ENCODE data around the gene PDPK1. TPM values are rescaled to one million over a fixed set of nuclear protein-coding genes. Genes with fewer than 3 reads are reported as not detected.

The PDPK1 gene
- total RNA-seq, 1 donor from 2014 or later: 113 TPM

- peaks cover 30% of the 10 kb centered on the region for H3K9me3 Mint-ChIP-seq (ENCODE audit: unreplicated experiment)
- H3K4me3 Mint-ChIP-seq (ENCODE audit: unreplicated experiment): peak overlapping the region; percentile 90
- TF ChIP-seq, protein P1, sequence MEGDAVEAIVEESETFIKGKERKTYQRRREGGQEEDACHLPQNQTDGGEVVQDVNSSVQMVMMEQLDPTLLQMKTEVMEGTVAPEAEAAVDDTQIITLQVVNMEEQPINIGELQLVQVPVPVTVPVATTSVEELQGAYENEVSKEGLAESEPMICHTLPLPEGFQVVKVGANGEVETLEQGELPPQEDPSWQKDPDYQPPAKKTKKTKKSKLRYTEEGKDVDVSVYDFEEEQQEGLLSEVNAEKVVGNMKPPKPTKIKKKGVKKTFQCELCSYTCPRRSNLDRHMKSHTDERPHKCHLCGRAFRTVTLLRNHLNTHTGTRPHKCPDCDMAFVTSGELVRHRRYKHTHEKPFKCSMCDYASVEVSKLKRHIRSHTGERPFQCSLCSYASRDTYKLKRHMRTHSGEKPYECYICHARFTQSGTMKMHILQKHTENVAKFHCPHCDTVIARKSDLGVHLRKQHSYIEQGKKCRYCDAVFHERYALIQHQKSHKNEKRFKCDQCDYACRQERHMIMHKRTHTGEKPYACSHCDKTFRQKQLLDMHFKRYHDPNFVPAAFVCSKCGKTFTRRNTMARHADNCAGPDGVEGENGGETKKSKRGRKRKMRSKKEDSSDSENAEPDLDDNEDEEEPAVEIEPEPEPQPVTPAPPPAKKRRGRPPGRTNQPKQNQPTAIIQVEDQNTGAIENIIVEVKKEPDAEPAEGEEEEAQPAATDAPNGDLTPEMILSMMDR (IDR thresholded peaks at IDR 0.05; ENCODE audit: partially characterized antibody, unreplicated experiment): no peak
- H3K27ac Mint-ChIP-seq (ENCODE audit: unreplicated experiment): peak overlapping the region; percentile 79
- DNase-seq: no peak
- peaks cover 22% of the 10 kb centered on the region for H3K4me1 Mint-ChIP-seq (ENCODE audit: low read depth, unreplicated experiment)
- H3K36me3 Mint-ChIP-seq (ENCODE audit: unreplicated experiment): no peaks in the 10 kb centered on the region
- peaks cover 32% of the 10 kb centered on the region for H3K27me3 Mint-ChIP-seq (ENCODE audit: unreplicated experiment)
These were observed 22.5 kb upstream of the PDPK1 start for GRCh38 chr16:2515180-2515851.

DNA sequence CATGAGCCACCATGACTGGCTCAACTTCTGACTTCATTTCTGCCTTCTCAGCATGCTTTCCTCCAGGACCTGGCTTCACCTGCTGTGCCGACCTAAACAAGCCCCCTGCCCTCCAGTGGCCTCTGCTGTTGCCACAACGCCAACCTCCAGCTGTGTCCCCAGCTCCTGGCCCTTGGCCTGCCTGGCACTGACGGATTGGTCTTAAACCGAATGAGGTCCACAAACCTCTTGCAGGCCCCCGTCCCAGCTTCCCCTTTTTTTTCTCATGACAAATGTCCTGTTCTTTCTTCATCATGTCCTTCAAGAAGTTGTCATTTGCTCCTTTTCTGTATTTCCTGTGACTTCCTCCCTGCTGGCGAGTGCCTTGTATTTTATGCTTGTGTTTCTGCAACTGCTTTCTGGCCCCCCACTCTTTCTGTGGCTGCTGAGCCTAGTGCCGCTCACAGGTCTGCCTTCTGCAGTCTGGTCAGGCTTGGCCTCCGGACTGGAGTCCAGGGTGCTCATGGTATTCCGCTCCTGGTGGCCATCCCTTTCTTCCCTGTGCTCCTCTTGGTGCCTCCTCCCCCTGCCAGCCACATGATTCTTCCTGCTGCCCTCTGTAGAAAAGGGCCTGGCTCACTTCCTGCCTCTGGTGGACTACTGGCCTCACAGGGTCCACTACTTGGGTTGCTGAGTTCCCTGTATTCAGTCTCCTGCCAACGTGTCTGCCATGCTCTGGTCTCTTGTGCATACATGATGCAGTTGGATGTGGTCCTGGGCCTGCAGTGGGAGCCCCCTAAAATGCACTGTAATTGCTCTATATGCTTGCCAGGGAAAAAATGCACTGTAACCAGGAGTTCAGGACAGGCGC, 21.2 kb upstream of the PDPK1 start:
- peaks cover 23% of the 10 kb centered on the region for H3K4me1 Mint-ChIP-seq (ENCODE audit: low read depth, unreplicated experiment)
- H3K27me3 Mint-ChIP-seq (ENCODE audit: unreplicated experiment): peaks cover 37% of the 10 kb centered on the region
- no peak for DNase-seq
- TF ChIP-seq, protein P1 (IDR thresholded peaks at IDR 0.05; ENCODE audit: partially characterized antibody, unreplicated experiment): no peak
- H3K36me3 Mint-ChIP-seq (ENCODE audit: unreplicated experiment): no peaks in the 10 kb centered on the region
- peak overlapping the region; percentile 67 for H3K27ac Mint-ChIP-seq (ENCODE audit: unreplicated experiment)
- peaks cover 35% of the 10 kb centered on the region for H3K9me3 Mint-ChIP-seq (ENCODE audit: unreplicated experiment)
- H3K4me3 Mint-ChIP-seq (ENCODE audit: unreplicated experiment): peak overlapping the region; percentile 66

DNA sequence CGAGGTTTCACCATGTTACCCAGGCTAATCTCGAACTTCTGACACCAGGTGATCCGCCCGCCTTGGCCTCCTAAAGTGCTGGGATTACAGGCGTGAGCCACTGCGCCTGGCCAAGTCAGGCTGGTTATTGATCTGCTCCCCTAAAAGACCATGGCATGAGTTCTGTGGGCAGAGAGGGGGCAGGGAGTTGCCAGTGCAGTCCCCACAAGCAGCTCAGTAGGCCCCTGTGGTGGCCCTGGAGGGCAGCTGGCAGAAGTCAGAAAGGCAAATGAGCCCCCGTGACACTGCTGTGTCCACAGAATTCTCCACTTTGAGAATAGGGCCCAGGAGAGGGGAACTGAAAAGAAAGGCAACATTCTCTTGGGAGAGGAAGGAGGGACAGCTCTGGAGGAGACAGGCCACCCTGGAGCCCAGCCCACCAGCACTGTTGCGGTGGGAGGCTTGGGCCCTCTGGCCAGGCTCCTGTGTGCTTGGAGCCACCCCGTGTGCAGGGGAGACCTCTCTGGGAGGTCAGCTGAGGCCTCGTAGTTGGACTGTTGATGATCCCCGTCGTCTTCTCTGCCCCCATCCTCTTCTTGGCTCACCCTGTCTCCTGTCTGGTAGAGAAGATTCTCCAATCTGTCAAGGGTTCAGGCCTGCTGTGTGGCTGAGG, 19.7 kb upstream of the PDPK1 start:
- Mint-ChIP-seq H3K27ac (ENCODE audit: unreplicated experiment) (peak overlapping the region; percentile 85), H3K9me3 (ENCODE audit: unreplicated experiment) (peaks cover 29% of the 10 kb centered on the region), H3K27me3 (ENCODE audit: unreplicated experiment) (peaks cover 27% of the 10 kb centered on the region), H3K4me3 (ENCODE audit: unreplicated experiment) (no peak overlapping the region), H3K36me3 (ENCODE audit: unreplicated experiment) (no peaks in the 10 kb centered on the region), H3K4me1 (ENCODE audit: low read depth, unreplicated experiment) (peaks cover 23% of the 10 kb centered on the region)
- TF ChIP-seq, protein P1 (IDR thresholded peaks at IDR 0.05; ENCODE audit: partially characterized antibody, unreplicated experiment): no peak
- DNase-seq: no peak

GRCh38 chr16:2518823-2519710, 18.8 kb upstream of the PDPK1 start:
- peak overlapping the region; percentile 90 for H3K27ac Mint-ChIP-seq (ENCODE audit: unreplicated experiment)
- peak overlapping the region; percentile 79 for H3K4me3 Mint-ChIP-seq (ENCODE audit: unreplicated experiment)
- H3K4me1 Mint-ChIP-seq (ENCODE audit: low read depth, unreplicated experiment): peaks cover 23% of the 10 kb centered on the region
- H3K27me3 Mint-ChIP-seq (ENCODE audit: unreplicated experiment): peaks cover 23% of the 10 kb centered on the region
- TF ChIP-seq, protein P1 (IDR thresholded peaks at IDR 0.05; ENCODE audit: partially characterized antibody, unreplicated experiment): no peak
- no peak for DNase-seq
- peaks cover 26% of the 10 kb centered on the region for H3K9me3 Mint-ChIP-seq (ENCODE audit: unreplicated experiment)
- no peaks in the 10 kb centered on the region for H3K36me3 Mint-ChIP-seq (ENCODE audit: unreplicated experiment)
